ENCODE results near the gene CHST15.

CHST15 gene

DNA sequence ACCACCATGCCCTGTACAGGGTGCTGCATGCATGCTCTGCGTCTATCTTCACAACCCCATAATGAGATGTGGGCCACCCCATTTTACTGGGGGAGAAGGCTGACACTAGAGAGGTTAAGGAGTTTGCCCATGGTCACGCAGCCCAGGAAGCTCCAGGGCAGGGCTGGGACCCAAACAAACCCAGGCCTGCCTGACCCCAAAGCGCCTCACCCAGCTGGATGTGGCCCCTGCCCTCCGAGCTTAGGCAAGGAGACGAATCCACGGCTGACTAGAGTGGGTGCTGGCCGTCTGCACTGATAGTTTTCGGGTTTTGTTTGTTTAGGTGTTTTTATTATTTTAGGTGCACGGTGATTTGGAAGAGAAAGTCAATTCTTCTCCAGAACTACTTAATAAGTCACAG lies 65.7 kb downstream of the CHST15 start:
- Histone ChIP-seq H3K36me3 (ENCODE audit: control insufficient read depth in 5 of 5, insufficient read depth in 5 of 5, low read length in 5 of 5) (peaks cover 0 to 20% (median 0%) of the 10 kb centered on the region in 5 donors), H3K9ac (ENCODE audit: low read length in 5 of 5) (no peak overlapping the region), H3K27me3 (ENCODE audit: control insufficient read depth in 5 of 5, insufficient read depth in 4 of 5, low read length in 5 of 5) (peaks cover 0 to 11% (median 3%) of the 10 kb centered on the region in 5 donors), H3K9me3 (ENCODE audit: control insufficient read depth in 5 of 5, low read length in 5 of 5) (no peaks in the 10 kb centered on the region), H3K4me3 (ENCODE audit: low read depth in 1 of 5, low read length in 5 of 5) (no peak overlapping the region), H3K27ac (ENCODE audit: low read depth, low read length) (no peak overlapping the region), H3K4me1 (ENCODE audit: control insufficient read depth in 5 of 5, insufficient read depth in 5 of 5, low read length in 5 of 5) (peaks cover 0 to 6% (median 0%) of the 10 kb centered on the region in 5 donors)

DNA sequence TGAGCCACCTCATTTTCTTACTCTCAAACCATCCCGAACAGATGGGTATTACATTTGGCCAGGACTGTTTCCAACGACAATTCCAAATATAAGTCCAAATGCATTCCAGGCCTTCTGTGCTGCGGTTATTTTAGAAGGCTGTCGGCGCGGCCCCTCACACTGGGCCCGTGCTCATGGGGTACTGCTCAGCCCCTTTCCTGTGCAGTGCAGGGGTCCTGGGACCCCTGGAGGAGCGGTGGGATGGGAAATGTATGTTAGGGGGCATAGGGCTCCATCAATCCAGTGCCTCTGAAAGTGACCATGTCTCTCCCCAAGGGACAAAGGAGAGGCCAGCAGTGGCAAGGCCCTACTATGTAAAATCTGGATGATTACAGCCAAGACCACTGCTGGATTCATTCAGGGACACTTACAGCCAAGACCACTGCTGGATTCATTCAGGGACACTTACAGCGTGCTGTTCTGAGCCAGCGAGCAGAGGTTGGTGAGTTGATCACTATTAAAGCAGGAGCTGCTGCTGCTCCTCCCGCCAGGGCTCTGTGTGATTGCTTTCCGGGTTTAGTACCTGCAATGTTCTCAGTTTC lies 66.3 kb downstream of the CHST15 start:
- Histone ChIP-seq H3K27ac (ENCODE audit: low read depth, low read length) (no peak overlapping the region), H3K27me3 (ENCODE audit: control insufficient read depth in 5 of 5, insufficient read depth in 4 of 5, low read length in 5 of 5) (peaks cover 0 to 11% (median 3%) of the 10 kb centered on the region in 5 donors), H3K9me3 (ENCODE audit: control insufficient read depth in 5 of 5, low read length in 5 of 5) (no peaks in the 10 kb centered on the region), H3K4me3 (ENCODE audit: low read depth in 1 of 5, low read length in 5 of 5) (no peak overlapping the region), H3K36me3 (ENCODE audit: control insufficient read depth in 5 of 5, insufficient read depth in 5 of 5, low read length in 5 of 5) (peaks cover 0 to 20% (median 0%) of the 10 kb centered on the region in 5 donors), H3K9ac (ENCODE audit: low read length in 5 of 5) (no peak overlapping the region), H3K4me1 (ENCODE audit: control insufficient read depth in 5 of 5, insufficient read depth in 5 of 5, low read length in 5 of 5) (peaks cover 0 to 6% (median 0%) of the 10 kb centered on the region in 5 donors)

DNA sequence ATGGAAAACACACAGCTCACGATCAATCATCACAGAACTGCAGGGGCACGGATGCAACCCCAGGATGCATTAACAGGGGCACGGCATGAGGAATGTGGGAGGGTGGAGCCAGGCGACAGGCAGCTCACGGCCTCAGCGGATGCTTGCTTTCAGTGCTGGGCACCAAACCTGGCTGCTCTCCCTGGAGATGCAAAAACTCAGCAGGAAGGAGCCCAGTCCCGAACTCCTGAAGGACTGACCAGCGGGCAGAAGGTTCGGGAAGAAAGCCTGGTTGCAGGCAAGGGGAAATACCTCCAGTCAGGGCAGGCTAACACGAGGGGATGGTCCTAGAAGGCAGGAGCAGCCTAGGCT lies 66.8 kb downstream of the CHST15 start:
- no peak overlapping the region for H3K27ac ChIP-seq (ENCODE audit: low read depth, low read length)
- no peaks in the 10 kb centered on the region for H3K9me3 ChIP-seq (ENCODE audit: control insufficient read depth in 5 of 5, low read length in 5 of 5)
- no peak overlapping the region for H3K4me3 ChIP-seq (ENCODE audit: low read depth in 1 of 5, low read length in 5 of 5)
- H3K9ac ChIP-seq (ENCODE audit: low read length in 5 of 5): no peak overlapping the region
- H3K27me3 ChIP-seq (ENCODE audit: control insufficient read depth in 5 of 5, insufficient read depth in 4 of 5, low read length in 5 of 5): peaks cover 0 to 11% (median 3%) of the 10 kb centered on the region in 5 donors
- H3K4me1 ChIP-seq (ENCODE audit: control insufficient read depth in 5 of 5, insufficient read depth in 5 of 5, low read length in 5 of 5): peaks cover 0 to 6% (median 0%) of the 10 kb centered on the region in 5 donors
- H3K36me3 ChIP-seq (ENCODE audit: control insufficient read depth in 5 of 5, insufficient read depth in 5 of 5, low read length in 5 of 5): peaks cover 0 to 20% (median 0%) of the 10 kb centered on the region in 5 donors

DNA sequence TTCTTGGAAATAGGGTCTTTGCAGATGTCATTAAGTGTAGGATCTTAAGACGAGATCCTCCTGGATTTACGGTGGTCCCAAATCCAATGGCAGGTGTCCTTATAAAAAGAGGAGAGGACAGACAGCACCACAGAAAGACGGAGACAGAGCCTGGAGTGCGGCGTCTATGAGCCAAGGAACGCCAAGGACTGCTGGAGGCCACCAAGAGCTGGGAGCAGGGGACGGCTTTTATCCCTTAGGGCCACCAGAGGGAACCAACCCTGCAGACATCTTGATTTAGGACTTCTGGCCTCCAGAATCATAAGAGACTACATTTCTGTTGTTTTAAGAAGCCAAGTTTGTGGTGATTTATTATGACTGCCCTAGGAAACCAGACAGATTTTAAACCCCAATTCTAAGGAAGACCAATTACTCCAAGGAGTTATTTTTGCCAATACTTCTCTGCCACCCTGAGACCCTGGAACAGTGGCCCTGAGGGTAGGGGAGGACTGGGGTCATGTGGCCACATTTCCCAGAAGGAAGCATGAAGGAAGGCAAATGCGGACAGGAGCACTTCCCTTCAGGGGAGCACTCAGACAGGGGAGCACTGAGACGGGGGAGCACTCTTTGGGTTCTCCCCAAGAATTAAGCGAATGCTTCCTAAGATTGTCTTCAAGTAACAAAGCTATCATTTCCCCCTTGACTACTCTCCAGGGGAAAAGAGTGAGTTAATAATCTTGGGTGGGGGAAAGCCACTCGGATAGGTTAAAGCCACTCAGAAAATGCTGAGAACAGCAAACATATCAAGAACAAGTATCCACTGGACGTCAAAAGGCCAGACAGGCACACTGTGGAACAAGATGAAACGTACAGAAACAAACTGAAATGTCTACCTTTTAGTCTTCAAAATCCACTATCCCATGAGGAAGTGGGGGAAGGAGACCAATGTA lies 67.5 kb downstream of the CHST15 start:
- Histone ChIP-seq H3K36me3 (ENCODE audit: control insufficient read depth in 5 of 5, insufficient read depth in 5 of 5, low read length in 5 of 5) (peaks cover 0 to 16% (median 0%) of the 10 kb centered on the region in 5 donors), H3K4me3 (ENCODE audit: low read depth in 1 of 5, low read length in 5 of 5) (no peak overlapping the region), H3K9ac (ENCODE audit: low read length in 5 of 5) (no peak overlapping the region), H3K27ac (ENCODE audit: low read depth, low read length) (no peak overlapping the region), H3K27me3 (ENCODE audit: control insufficient read depth in 5 of 5, insufficient read depth in 4 of 5, low read length in 5 of 5) (peaks cover 0 to 10% (median 1%) of the 10 kb centered on the region in 5 donors), H3K4me1 (ENCODE audit: control insufficient read depth in 5 of 5, insufficient read depth in 5 of 5, low read length in 5 of 5) (peaks cover 0 to 6% (median 0%) of the 10 kb centered on the region in 5 donors), H3K9me3 (ENCODE audit: control insufficient read depth in 5 of 5, low read length in 5 of 5) (no peaks in the 10 kb centered on the region)

DNA sequence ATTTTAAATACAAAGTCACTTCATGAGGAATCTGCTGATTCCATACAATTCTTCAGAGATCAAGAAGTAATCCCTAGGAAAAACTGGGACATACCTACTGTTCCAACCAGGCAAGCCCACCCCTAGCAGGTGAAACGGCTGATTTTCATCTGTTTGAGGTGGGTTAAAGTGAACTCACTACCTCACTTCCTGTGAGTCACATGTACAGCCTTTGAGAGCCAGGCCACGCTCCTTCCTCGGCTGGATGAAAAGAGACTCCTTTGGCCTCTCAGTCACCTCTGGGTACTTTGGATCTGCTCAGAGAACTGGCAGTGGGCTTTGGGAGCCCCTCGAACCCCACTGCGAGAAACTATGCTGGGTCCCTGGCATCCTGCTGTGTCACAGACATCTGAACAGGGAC lies 68.2 kb downstream of the CHST15 start:
- Histone ChIP-seq H3K9ac (ENCODE audit: low read length in 5 of 5) (peak overlapping the region in 1 of 5 donors; percentile 17), H3K36me3 (ENCODE audit: control insufficient read depth in 5 of 5, insufficient read depth in 5 of 5, low read length in 5 of 5) (peaks cover 0 to 20% (median 3%) of the 10 kb centered on the region in 5 donors), H3K4me3 (ENCODE audit: low read depth in 1 of 5, low read length in 5 of 5) (no peak overlapping the region), H3K27ac (ENCODE audit: low read depth, low read length) (no peak overlapping the region), H3K9me3 (ENCODE audit: control insufficient read depth in 5 of 5, low read length in 5 of 5) (no peaks in the 10 kb centered on the region), H3K27me3 (ENCODE audit: control insufficient read depth in 5 of 5, insufficient read depth in 4 of 5, low read length in 5 of 5) (peaks cover 0 to 8% (median 0%) of the 10 kb centered on the region in 5 donors), H3K4me1 (ENCODE audit: control insufficient read depth in 5 of 5, insufficient read depth in 5 of 5, low read length in 5 of 5) (peaks cover 0 to 6% (median 0%) of the 10 kb centered on the region in 5 donors)

DNA sequence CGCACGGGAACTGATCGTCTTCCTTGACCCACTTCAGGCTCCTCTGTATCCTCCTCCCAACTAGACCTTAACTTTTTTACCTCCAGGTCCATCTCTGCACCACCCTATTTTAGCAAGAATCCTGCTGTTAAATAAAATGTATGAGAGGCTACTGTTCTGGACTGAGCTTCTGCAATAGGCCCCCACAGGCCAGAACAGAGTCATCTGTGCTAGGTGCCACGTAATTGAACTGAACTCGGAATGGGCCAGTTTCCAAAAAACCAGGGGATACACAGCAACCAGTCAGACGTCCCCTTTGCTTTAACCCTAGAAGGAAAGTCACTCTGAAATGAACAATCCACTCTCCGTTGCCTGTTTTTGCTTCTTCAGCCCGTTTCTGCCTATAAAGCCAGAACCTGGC lies 71.3 kb downstream of the CHST15 start:
- peaks cover 0 to 3% (median 0%) of the 10 kb centered on the region in 5 donors for H3K27me3 ChIP-seq (ENCODE audit: control insufficient read depth in 5 of 5, insufficient read depth in 4 of 5, low read length in 5 of 5)
- H3K4me1 ChIP-seq (ENCODE audit: control insufficient read depth in 5 of 5, insufficient read depth in 5 of 5, low read length in 5 of 5): peaks cover 0 to 6% (median 0%) of the 10 kb centered on the region in 5 donors
- no peak overlapping the region for H3K4me3 ChIP-seq (ENCODE audit: low read depth in 1 of 5, low read length in 5 of 5)
- no peak overlapping the region for H3K27ac ChIP-seq (ENCODE audit: low read depth, low read length)
- no peaks in the 10 kb centered on the region for H3K9me3 ChIP-seq (ENCODE audit: control insufficient read depth in 5 of 5, low read length in 5 of 5)
- peaks cover 0 to 32% (median 5%) of the 10 kb centered on the region in 5 donors for H3K36me3 ChIP-seq (ENCODE audit: control insufficient read depth in 5 of 5, insufficient read depth in 5 of 5, low read length in 5 of 5)
- no peak overlapping the region for H3K9ac ChIP-seq (ENCODE audit: low read length in 5 of 5)

DNA sequence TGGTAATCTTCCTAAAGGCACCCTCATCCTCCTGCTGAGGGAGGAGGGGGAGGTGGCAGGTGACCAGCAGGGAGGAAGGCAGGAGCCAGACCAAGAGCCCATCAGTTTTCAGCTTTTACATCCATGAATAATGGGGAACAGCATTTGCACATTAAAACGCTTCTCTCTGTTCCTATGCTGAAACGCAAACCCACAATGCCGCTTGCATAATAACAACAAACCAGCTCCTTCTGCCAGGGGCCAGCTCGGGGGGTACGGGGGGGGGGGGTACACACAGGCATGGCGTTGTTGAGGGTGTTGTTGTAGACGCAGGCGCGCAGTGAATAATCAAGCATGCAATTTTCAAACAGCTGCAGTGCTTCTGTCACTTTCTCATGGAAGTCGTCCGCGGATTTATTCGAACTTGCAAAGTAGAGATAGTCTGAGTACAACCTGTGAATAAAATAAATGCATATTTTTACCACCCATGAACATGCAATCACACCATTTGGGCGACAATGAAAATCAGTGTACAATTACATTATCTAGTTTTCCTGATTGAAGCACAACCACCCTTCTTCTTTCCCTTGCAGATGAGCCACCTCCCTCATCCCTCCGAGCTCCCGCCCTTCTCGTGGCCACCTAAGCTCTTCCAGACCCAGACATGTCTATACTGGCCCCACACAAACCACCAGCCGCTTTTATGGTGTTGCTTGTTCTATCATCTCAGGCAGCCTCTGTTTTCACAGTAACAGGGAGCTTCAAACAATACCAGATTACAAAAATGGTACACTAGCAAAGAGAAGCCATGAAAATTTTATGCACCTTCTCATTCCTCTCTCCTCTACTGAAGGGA lies 72.2 kb downstream of the CHST15 start:
- H3K9me3 ChIP-seq (ENCODE audit: control insufficient read depth in 5 of 5, low read length in 5 of 5): no peaks in the 10 kb centered on the region
- no peak overlapping the region for H3K4me3 ChIP-seq (ENCODE audit: low read depth in 1 of 5, low read length in 5 of 5)
- H3K27me3 ChIP-seq (ENCODE audit: control insufficient read depth in 5 of 5, insufficient read depth in 4 of 5, low read length in 5 of 5): peaks cover 0 to 3% (median 0%) of the 10 kb centered on the region in 5 donors
- peaks cover 0 to 4% (median 0%) of the 10 kb centered on the region in 5 donors for H3K4me1 ChIP-seq (ENCODE audit: control insufficient read depth in 5 of 5, insufficient read depth in 5 of 5, low read length in 5 of 5)
- H3K27ac ChIP-seq (ENCODE audit: low read depth, low read length): no peak overlapping the region
- peaks cover 0 to 32% (median 5%) of the 10 kb centered on the region in 5 donors for H3K36me3 ChIP-seq (ENCODE audit: control insufficient read depth in 5 of 5, insufficient read depth in 5 of 5, low read length in 5 of 5)
- no peak overlapping the region for H3K9ac ChIP-seq (ENCODE audit: low read length in 5 of 5)

DNA sequence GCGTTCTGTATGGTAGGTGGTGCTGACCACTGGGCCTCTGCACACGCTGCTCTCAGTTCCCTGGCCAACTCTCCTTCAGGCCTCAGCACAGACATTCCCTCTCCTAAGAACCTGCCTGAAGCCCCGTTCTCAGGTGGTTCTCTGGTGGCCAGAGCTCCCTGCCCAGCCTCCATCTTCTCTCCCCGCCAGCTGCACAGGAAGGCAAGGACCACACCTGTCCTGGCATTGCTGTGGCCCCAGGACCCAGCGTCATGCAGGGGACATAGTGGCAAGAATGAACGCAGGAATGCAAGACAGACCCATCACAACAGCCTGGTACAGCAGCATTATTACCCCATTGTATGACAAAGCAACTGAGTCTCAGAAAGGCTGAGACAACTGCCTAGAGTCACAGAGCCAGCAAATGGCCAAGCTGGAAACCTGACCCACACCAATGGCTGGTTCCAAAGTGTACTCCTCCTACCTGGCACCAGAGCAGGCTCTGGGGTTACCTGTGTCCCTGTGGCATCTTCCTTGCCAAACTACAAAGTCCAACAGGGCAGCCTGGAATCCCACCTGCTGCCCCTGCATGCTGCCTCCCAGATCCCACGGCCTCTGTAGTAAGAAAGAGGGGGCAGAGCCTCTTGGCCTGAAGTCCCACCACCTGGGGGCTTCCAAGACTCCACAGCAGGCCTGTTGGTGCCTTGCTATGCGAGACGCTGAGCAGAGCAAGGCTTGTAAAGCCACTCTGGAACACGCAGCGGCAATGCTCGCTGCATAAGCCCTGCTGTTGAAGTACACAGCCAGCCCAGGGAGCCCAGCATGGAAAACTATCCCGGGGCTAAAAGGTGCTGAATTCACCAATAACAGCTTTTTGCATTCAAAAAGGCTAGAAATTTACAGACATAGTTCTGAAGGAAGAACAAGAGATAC lies 73.3 kb downstream of the CHST15 start:
- Histone ChIP-seq H3K9me3 (ENCODE audit: control insufficient read depth in 5 of 5, low read length in 5 of 5) (no peaks in the 10 kb centered on the region), H3K27me3 (ENCODE audit: control insufficient read depth in 5 of 5, insufficient read depth in 4 of 5, low read length in 5 of 5) (peaks cover 0 to 3% (median 0%) of the 10 kb centered on the region in 5 donors), H3K9ac (ENCODE audit: low read length in 5 of 5) (no peak overlapping the region), H3K4me3 (ENCODE audit: low read depth in 1 of 5, low read length in 5 of 5) (no peak overlapping the region), H3K4me1 (ENCODE audit: control insufficient read depth in 5 of 5, insufficient read depth in 5 of 5, low read length in 5 of 5) (no peaks in the 10 kb centered on the region), H3K36me3 (ENCODE audit: control insufficient read depth in 5 of 5, insufficient read depth in 5 of 5, low read length in 5 of 5) (peaks cover 0 to 37% (median 5%) of the 10 kb centered on the region in 5 donors), H3K27ac (ENCODE audit: low read depth, low read length) (no peak overlapping the region)
